Measurements from ENCODE around the gene SPRR2F. TPM values are rescaled to one million over a fixed set of nuclear protein-coding genes. Genes with fewer than 3 reads are reported as not detected.
"Not testable (repeated sequence)": the region's sequence is repeated elsewhere in the genome, so short reads cannot be mapped to it uniquely, and the experiment has no call there.

SPRR2F gene
- total RNA-seq, 1 experiment from 2014 or later = not detected

DNA sequence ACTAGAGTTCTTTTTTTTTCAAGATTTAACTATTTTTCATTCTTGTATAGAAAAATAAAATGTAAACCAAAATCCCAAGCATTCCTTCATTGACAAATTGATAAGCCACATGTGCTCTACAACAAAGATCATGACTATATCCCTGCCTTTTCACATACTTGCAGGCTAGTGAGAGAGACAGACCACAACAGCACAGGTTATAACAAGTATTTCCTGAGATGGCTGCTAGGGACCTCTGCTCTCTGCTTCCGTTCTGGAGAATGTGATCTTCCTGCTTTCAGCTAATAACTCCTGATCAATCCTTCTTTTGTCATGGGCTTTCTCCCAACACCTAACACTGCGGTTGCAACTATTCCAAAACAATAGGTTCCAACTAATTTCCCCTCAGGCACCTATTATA, 14.0 kb upstream of the SPRR2F start:
- BruUV-seq (replicated peaks) = no TSS peak
- Histone ChIP-seq H3K36me3 (ENCODE audit: control insufficient read depth, insufficient read depth, low read length) (no peaks in the 10 kb centered on the region), H3K4me1 (ENCODE audit: control insufficient read depth, insufficient read depth, low read length) (no peaks in the 10 kb centered on the region), H3K4me3 (ENCODE audit: low read depth in 2 of 2, low read length in 2 of 2) (no peak overlapping the region), H3K9me3 (ENCODE audit: control insufficient read depth, insufficient read depth, low read depth, low read length) (no peaks in the 10 kb centered on the region), H3K27ac (ENCODE audit: low read length) (no peak overlapping the region), H3K27me3 (ENCODE audit: control insufficient read depth, insufficient read depth, low read length) (no peaks in the 10 kb centered on the region; the same call in 1 of the 2 replicates)
- POLR2A ChIA-PET = no interaction called here
- TF ChIP-seq, protein P1, sequence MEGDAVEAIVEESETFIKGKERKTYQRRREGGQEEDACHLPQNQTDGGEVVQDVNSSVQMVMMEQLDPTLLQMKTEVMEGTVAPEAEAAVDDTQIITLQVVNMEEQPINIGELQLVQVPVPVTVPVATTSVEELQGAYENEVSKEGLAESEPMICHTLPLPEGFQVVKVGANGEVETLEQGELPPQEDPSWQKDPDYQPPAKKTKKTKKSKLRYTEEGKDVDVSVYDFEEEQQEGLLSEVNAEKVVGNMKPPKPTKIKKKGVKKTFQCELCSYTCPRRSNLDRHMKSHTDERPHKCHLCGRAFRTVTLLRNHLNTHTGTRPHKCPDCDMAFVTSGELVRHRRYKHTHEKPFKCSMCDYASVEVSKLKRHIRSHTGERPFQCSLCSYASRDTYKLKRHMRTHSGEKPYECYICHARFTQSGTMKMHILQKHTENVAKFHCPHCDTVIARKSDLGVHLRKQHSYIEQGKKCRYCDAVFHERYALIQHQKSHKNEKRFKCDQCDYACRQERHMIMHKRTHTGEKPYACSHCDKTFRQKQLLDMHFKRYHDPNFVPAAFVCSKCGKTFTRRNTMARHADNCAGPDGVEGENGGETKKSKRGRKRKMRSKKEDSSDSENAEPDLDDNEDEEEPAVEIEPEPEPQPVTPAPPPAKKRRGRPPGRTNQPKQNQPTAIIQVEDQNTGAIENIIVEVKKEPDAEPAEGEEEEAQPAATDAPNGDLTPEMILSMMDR (IDR thresholded peaks at IDR 0.05) = no peak
- TF ChIP-seq TCF7L2 (IDR thresholded peaks at IDR 0.05; ENCODE audit: low read depth, low read length) = no peak
- TF ChIP-seq SIN3A (IDR thresholded peaks at IDR 0.05; ENCODE audit: borderline replicate concordance, insufficient read depth, low read depth, low read length) = no peak
- no peak for TF ChIP-seq POLR2AphosphoS5 (IDR thresholded peaks at IDR 0.05; ENCODE audit: low read depth, low read length)
- no peak for TF ChIP-seq REST (IDR thresholded peaks at IDR 0.05; ENCODE audit: insufficient read depth in 1 of 2, low read depth in 2 of 2, low read length in 1 of 2)
- intact Hi-C loops (cut with micrococcal nuclease; ENCODE audit: unreplicated experiment) = no loop called here
- in situ Hi-C loops (cut with HindIII; ENCODE audit: low pct_unique_long_range_greater_than_20kb, low sequenced_read_pairs) = no loop called here
- ATAC-seq = no peak
- DNase-seq (ENCODE audit: low read depth, low spot score) = no peak
- CTCF ChIA-PET = no interaction called here

DNA sequence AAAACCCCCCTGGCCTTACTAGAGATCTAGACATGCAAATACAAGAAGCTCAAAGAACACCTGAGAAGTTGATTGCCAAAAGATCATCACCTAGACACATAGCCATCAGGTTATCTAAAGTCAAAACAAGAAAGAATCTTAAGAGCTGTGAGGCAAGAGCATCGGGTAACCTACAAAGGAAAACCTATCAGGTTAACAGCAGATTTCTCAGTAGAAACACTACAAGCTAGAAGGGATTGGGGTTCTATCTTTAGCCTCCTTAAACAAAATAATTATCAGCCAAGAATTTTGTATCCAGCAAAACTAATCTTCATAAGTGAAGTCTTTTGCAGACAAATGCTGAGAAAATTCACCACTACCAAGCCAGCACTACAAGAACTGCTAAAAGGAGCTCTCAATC, 12.2 kb upstream of the SPRR2F start:
- Histone ChIP-seq H3K36me3 (ENCODE audit: control insufficient read depth, insufficient read depth, low read length) (no peaks in the 10 kb centered on the region), H3K9me3 (ENCODE audit: control insufficient read depth, insufficient read depth, low read depth, low read length) (no peaks in the 10 kb centered on the region), H3K27me3 (ENCODE audit: control insufficient read depth, insufficient read depth, low read length) (no peaks in the 10 kb centered on the region), H3K4me3 (ENCODE audit: low read depth in 2 of 2, low read length in 2 of 2) (no peak overlapping the region), H3K4me1 (ENCODE audit: control insufficient read depth, insufficient read depth, low read length) (no peaks in the 10 kb centered on the region), H3K27ac (ENCODE audit: low read length) (no peak overlapping the region)
- ChIA-PET CTCF (interaction anchor here (0.6 kb wide), 1 partner anchor 67 kb away, joined by 3 read pairs; no protein-coding TSS in a partner anchor), POLR2A (no interaction called here)
- no TSS peak for BruUV-seq (replicated peaks)
- ATAC-seq = no peak
- no peak for DNase-seq (ENCODE audit: low read depth, low spot score)
- intact Hi-C loops (cut with micrococcal nuclease; ENCODE audit: unreplicated experiment) = no loop called here
- TF ChIP-seq TCF7L2 (IDR thresholded peaks at IDR 0.05; ENCODE audit: low read depth, low read length) = no peak
- in situ Hi-C loops (cut with HindIII; ENCODE audit: low pct_unique_long_range_greater_than_20kb, low sequenced_read_pairs) = no loop called here

DNA sequence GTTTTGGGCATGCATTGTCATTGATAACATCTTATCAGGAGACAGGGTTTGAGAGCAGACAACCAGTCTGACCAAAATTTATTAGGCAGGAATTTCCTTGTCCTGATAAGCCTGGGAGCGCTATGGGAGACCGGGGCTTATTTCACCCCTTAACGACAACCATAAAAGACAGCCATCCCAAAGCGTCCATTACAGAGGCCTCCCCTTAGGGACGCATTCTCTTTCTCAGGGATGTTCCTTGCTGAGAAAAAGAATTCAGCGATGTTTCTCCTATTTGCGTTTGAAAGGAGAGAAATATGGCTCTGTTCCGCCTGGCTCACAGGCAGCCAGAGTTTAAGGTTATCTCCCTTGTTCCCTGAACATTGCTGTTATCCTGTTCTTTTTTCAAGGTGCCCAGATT, 10.5 kb upstream of the SPRR2F start:
- DNase-seq (ENCODE audit: low read depth, low spot score); H3K9me3 ChIP-seq (ENCODE audit: control insufficient read depth, insufficient read depth, low read depth, low read length); CTCF ChIA-PET; intact Hi-C loops (cut with micrococcal nuclease; ENCODE audit: unreplicated experiment); BruUV-seq (replicated peaks); H3K36me3 ChIP-seq (ENCODE audit: control insufficient read depth, insufficient read depth, low read length); H3K27me3 ChIP-seq (ENCODE audit: control insufficient read depth, insufficient read depth, low read length); H3K4me1 ChIP-seq (ENCODE audit: control insufficient read depth, insufficient read depth, low read length); ATAC-seq; H3K4me3 ChIP-seq (ENCODE audit: low read depth in 2 of 2, low read length in 2 of 2); POLR2A ChIA-PET; H3K27ac ChIP-seq (ENCODE audit: low read length); in situ Hi-C loops (cut with HindIII; ENCODE audit: low pct_unique_long_range_greater_than_20kb, low sequenced_read_pairs): not testable (repeated sequence)

All from Panc1 (cell line).